ENCODE results near the gene PRDX3.

PRDX3 gene

DNA sequence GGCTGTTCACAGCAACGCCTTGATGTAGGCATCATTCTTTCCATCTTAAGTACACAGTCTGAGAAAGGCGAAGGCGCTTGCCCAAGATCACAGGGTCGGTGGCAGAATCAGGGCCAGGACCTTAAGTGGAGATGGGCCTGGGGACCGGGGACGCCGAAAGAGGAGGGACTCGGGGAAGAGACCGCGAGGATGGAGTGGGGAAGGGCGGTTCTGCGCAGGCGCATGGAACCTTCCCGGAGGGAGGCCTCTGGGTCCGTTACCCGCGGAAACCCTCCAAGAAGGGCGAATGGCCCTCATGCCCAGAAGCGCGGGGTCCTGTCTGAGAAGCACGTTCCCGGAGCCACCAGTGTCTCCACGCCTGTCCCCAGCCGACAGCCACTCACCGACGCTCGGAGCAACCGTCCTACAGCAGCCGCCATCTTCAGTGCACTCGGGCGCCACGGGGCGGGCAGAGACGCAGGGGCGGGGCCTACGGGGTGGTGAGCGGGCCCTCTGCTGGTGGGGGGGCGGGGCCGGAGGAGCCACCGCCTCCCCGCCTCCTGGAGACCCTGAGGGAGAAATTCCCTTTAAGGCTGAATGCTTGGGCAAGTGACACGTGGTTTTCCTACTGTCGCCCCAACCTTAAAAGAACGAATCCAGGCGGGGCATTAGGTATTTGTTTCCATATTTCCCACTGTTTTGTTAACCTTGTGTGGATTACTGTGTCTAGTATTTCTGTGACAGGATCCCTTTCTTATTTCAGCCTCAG, at the start of gene PRDX3:
PRDX3 (minus strand) TSS at position 441 of the 748 bp plus-strand sequence; CDS start at position 419, 22 bp downstream.
- H3K27ac ChIP-seq: peak within 1 kb of the TSS; percentile 72
- DNase-seq (ENCODE audit: low read depth, low spot score): peak; percentile 6

DNA sequence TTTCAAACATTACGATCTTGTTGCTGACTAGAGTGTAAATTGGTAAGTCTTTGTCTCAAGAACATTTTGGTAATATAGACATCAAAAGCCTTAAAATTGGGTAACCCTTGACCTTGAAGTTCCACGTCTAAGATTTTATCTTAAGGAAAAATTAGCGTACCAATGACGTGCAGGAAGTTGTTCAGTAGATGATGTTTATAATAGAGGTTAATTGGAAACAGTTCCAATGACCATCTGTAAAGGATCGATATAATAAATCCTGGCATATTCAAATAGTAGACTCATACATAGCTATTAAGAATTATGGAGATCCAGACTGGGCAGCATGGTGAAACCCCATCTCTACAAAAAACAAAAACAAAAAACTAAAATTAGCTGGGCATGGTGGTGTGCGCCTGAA, 49.2 kb upstream of the PRDX3 start:
- H3K27ac ChIP-seq: no peak overlapping the region
- no peak for DNase-seq (ENCODE audit: low read depth, low spot score)

DNA sequence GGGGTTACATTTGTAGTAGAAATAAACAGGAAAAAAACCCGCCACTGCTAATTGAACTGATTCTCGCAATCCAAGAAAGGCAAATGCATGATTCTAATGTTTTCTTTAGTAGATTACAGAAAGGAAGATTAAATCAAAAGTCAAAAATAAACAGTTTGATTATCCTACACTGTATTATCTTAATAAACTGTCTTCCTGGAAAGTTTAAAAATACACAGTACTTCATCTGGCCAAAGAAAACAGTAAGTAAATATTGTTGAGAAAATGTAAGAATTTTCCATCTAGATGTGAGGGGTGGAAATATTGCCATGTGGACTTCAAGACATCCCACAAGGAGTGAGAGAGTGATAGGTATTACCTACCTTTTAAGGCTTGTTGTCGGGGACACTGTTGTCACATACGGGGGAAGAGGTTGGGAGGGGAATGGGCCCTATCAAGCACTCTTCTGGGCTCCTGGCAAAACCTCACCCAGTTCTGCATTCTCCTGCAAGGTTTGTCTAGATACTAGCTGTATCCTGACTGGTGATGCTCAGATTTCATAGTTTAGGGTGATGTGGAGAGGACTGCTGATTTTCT, 46.6 kb upstream of the PRDX3 start:
- no peak for DNase-seq (ENCODE audit: low read depth, low spot score)
- no peak overlapping the region for H3K27ac ChIP-seq

DNA sequence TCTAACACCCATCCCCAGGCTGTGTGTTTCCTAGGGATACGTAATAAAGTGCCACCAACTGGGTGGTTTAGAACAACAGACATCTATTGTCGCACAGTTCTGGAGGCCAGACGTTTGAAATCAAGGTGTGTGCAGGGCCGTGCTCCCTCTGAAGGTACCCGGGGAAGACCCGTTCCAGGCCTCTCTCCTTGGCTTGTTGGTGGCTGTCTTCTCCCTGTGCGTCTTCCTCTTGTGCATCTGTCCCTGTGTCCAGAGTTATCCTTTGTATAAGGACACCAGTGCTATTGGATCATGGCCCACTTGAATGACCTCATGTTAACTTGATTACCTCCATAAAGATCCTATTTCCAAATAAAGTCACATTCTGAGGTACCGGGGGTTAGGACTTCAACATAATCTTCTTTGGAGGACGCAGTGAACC, 44.4 kb upstream of the PRDX3 start:
- DNase-seq (ENCODE audit: low read depth, low spot score): no peak

DNA sequence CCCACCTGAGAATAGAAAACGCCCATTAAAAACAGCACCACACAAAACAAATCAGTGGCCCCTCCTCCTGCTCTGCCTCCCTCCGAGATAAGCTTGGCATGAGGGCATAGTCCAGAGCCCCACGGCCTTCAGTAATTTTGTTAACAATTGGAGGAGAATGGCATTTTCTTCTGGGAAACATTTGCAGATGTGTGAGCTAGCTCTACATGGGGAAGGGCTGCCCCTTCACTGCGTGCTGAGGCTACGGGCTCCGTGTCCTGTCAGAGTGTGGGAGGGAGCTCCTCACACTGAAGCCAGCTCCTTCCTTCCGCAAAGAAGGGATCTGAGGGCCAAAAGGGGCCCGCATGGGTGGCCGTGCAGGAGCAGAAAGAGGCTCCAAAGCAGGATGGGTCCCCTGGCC, 43.9 kb upstream of the PRDX3 start:
- DNase-seq (ENCODE audit: low read depth, low spot score): no peak
- H3K27ac ChIP-seq: no peak overlapping the region

More for the DNA sequence above, 44.4 kb upstream of the PRDX3 start:
- H3K27ac ChIP-seq: no peak overlapping the region

DNA sequence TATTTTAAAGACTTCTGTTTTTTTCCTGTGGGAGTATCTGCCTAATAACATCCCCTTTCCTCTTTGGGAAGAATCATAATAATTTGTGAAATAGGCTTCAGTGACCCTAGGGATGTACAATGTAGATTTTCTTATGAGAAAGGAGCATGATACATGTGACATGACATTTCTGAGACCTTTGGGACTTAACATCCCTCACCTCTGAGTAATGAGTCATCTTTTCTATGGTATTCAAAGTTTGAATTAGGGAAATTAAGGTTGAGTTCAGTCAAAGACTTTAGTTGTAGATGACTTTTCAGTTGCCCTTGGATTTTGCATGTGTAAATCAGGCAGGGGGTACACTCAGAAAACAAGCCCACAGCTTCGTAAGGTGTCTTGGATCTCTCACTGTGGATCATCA, 43.1 kb upstream of the PRDX3 start:
- H3K27ac ChIP-seq: no peak overlapping the region
- DNase-seq (ENCODE audit: low read depth, low spot score): no peak

DNA sequence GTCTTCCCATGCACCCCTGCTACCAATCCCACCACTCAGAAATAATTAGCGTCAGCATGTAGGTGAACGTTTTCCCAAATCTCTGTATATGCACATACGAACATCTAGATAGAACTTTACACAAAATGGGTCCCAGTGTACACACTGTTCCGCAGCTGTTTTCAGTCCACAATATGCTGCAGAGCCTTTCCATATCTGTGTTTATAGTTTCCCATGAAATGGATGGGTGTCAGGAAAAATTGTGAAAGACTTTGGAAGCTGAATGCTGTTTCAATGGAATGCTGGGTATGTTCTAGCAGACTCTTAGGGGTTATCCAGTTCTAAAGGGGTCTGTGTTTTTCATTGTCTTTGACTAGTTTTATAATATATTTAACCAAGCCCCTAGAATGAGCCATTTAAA, 42.6 kb upstream of the PRDX3 start:
- no peak for DNase-seq (ENCODE audit: low read depth, low spot score)

DNA sequence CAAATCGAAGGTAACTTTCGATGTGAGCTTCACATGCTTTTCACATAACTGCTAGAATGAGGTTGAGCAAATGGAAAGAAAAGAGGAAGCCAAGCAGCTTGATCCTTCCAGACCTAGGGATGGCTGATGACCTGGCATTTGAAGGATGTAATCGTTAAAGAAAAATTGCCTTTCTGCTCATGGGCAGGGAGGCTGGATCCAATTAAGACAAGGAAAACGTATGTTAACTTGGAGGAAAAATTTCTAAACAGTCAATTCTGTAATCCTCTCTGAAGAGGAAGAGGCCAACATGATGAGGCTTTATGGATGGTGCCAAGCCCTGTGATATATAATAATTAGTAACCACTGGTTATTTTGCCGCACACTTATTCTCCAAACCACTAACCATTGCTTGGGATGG, 41.3 kb upstream of the PRDX3 start:
- no peak for DNase-seq (ENCODE audit: low read depth, low spot score)

More for the DNA sequence above, 42.6 kb upstream of the PRDX3 start:
- H3K27ac ChIP-seq: no peak overlapping the region

DNA sequence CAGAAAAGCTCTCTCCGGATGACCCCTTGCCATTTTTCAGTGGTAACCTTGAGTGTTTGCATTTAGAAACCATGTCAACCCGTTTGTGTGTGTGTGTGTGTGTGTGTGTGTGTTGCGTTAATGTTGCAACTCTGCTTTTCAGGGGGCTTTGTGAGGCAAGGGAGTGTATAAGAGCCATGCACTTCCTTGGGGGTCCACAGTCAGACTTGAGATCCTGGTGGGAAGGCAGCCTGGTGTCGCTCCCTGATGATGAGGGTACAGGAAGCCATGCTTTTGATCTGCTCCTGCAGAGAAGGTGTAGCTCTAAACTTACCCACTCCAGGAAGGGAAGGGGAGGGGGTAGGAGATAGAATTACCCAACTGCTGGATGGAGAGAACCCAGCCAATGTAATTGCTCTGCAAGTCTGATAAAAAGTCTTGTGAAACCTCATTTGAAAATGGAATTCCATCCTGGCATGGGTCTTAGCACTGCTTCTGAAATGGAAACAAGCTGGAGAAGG, 39.4 kb upstream of the PRDX3 start:
- H3K27ac ChIP-seq: no peak overlapping the region
- no peak for DNase-seq (ENCODE audit: low read depth, low spot score)

More for the DNA sequence above, 41.3 kb upstream of the PRDX3 start:
- no peak overlapping the region for H3K27ac ChIP-seq

DNA sequence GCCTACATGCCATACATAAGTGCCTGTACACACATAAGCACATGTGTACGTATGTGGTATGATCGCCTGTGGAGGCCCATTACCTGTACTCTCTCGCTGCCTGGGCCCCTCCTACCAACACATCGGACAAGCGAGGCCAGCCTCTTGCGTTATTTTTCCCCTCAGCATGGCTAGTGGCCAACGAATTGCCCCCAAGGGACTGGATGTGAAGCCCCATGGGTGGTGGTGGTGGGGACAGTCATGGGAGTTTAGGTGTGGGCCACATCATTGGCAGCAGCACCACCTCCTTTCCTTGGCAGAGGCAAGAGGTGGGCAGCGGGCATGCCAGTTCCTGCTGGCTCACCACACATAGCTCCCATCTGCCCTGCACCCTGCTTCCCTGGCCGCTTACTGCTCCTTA, 38.8 kb upstream of the PRDX3 start:
- H3K27ac ChIP-seq: no peak overlapping the region
- DNase-seq (ENCODE audit: low read depth, low spot score): no peak

DNA sequence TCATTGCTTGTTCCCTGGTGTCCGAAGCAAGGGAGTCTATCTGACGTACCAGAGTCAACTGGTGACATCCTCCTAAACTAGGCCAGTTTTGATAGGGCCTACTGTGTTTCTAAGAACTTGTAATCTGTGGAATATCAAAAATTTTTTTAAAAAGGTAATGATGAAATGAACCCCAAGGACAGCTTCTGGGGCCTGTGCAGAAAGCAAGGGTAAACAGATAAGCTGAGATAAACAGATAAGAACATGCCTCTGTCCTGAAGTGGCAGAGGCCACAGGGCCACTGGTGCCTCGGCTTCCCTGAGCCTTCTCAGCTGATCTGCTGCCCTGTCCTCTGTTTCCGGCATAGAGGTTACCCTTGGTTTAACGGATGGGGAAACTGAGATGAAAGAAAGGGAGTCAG, 37.5 kb upstream of the PRDX3 start:
- no peak overlapping the region for H3K27ac ChIP-seq
- no peak for DNase-seq (ENCODE audit: low read depth, low spot score)

DNA sequence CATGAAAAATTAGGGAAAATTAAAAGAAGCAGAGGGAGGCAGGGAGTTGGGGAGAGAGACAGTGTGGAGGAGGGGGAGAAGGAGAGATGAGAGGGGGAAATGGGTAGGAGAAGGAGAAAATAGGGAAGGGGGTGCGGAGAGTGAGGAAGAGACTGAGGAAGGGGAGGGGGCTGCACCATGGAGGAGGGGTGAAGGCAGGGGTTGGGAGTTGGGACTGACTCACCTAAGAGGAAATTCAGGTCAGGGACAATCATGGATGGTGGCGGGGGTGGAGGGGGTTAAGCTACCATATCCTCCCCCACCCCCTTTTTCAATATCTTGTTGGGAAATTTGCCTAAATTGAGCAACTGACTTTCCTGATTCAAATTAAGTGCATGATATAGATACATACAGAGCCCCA, 36.8 kb upstream of the PRDX3 start:
- H3K27ac ChIP-seq: no peak overlapping the region
- no peak for DNase-seq (ENCODE audit: low read depth, low spot score)

DNA sequence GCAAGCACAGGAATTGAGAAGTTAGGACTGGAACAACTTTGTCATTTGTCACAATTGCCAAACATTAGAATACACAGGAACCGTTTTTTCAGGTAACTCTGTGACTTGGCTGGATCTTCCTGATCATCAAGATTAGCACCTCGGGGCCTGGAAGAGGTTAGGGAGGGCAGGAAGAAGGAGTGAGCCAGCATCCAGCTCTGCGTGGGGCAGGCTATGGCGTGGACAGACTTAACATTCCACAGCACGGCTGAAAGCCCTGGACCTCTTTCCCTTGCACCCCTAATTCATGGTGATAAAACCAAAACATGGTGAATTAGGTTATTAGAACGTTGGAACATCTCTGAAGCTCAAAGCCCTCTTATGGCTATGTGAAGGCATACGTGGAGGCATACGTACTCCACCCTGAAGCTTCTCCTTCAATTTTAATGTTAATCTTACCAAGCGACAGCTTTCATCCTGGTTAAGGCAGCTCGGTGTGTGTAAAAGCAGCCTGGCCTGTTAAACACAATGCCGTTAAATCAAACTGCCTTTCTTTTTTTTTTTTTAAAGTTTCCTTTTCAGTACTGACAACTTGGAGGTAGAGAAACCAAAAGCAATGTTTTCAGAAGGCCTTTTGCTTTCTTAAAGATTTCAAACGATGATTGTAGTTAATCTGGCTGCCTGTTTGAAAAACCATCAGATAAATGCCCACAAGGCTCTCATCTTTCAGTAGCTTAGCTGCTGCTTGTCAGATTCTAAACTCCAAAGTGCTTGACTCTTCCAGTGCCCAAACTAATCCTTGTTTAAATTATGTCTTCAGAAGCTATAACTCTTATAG, 33.2 kb upstream of the PRDX3 start:
- no peak for DNase-seq (ENCODE audit: low read depth, low spot score)
- H3K27ac ChIP-seq: no peak overlapping the region

DNA sequence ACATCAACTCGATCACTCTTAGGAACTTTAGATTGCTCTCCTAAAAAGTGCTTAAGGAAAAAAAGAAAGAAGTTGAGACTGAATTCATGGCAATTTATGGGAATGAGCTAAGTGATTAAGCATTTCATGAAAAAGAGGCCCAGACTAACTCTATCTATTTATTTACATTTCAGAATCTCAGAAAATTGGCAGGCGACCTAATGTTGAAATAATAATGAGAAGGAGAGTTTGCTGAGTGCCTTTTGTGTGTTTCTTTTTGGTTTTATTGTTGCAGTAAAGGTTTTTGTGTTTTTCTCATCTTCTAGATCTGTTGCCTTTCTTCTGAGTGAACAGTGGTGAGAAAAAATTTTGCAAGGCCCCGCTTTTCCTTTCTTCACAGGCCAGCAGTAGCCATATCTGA, 32.6 kb upstream of the PRDX3 start:
- no peak for DNase-seq (ENCODE audit: low read depth, low spot score)
- H3K27ac ChIP-seq: no peak overlapping the region

DNA sequence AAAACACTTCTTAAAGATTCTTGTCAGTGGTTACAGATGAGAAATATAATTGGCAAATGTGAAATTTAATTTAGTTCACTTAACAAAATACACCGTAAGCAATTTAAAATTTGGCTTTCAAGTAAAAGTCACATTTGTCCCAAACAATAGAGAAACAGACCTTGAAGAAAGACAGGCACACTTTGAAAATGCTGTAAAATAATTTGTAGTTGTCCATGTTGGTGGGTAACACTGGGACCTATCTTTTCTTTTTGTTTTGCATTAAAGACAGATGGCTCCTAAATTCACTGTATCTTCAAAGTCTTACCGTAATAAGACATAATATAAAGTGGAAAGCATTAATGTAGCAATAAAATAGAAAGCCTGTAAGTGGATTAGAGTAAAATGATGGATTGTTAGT, 32.0 kb upstream of the PRDX3 start:
- H3K27ac ChIP-seq: no peak overlapping the region
- no peak for DNase-seq (ENCODE audit: low read depth, low spot score)

DNA sequence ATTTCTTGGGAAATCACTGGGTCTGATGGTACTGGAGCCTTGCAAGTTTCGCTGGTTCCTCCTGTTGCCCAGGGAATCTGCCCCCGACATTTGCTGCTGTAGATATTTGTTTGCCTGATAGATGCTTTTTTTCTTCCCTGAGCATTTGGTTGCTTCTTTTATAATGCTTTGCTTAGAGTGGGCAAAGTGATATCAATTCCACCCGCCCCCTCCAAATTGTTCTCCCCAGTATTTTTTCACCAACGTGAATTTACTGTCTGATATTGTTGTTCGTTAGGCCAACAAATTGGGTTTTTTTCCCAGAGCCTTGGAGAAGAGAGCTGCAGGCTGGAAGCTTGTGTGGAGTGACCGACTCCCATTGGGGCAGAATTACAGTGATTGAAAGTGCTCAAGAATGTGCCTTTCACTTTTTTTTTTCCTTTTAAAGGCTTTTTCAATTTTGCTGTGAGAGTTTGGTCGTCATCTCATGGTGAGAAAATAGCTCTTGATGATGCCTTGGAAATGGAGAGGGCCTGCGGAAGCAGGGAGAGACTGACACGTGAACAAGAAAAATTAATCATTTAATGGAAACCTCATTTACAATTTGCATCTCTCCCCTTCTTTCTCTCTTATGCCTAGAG, 31.2 kb upstream of the PRDX3 start:
- H3K27ac ChIP-seq: peak overlapping the region; percentile 82
- no peak for DNase-seq (ENCODE audit: low read depth, low spot score)

DNA sequence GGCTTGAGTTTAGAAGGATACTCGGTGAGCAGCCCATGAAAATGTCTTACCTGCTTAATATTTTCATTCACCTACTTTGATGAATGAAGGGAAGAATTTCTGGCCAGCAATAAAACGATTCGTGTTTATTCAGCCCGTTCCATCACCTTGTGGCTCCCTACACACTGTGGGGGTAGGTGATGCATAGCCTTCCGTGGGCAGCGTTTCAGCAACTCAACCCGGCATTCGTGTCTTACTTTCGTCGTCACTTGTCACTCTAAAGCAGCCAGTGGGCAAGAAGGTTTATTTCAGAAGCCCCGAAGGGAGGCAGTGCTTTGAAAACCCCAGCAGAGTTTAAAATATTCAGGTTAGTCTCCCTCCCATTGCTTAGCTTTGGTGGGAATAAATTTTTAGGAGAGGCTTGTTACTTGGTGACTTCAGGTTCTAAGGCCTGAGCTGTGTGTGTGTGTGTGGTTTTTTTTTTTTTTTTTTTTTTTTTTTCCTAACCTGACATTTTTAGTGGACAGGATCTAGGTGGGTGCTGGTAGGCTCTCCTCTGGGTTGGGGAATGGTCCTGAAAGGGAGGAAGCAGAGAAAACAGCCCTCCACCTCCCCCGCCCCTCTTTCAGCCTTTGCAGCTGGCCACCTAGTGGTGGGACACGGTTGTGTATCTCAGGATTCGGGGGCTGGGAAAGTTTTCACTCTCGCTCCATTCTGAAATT, 30.6 kb upstream of the PRDX3 start:
- no peak for DNase-seq (ENCODE audit: low read depth, low spot score)
- H3K27ac ChIP-seq: peak overlapping the region; percentile 82

DNA sequence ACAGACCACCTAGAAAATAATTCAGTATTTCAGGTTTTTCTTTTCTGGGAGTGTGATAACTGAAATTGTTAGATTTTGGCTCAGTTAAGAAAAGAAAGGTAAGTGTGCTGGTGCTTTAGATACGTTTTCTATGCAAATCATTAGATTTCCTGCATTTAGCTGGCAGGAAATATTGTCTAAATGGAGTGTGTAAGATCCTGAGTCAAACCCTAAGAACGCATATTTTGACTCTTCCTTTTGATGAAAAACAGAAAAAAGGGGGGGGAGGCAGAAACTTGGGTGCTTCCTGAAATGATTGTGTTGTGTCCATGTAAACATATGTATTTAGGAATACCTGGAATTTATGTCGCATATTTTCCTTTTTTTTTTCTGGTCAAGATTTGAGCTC, 29.9 kb upstream of the PRDX3 start:
- DNase-seq (ENCODE audit: low read depth, low spot score): no peak
- peak overlapping the region; percentile 82 for H3K27ac ChIP-seq

DNA sequence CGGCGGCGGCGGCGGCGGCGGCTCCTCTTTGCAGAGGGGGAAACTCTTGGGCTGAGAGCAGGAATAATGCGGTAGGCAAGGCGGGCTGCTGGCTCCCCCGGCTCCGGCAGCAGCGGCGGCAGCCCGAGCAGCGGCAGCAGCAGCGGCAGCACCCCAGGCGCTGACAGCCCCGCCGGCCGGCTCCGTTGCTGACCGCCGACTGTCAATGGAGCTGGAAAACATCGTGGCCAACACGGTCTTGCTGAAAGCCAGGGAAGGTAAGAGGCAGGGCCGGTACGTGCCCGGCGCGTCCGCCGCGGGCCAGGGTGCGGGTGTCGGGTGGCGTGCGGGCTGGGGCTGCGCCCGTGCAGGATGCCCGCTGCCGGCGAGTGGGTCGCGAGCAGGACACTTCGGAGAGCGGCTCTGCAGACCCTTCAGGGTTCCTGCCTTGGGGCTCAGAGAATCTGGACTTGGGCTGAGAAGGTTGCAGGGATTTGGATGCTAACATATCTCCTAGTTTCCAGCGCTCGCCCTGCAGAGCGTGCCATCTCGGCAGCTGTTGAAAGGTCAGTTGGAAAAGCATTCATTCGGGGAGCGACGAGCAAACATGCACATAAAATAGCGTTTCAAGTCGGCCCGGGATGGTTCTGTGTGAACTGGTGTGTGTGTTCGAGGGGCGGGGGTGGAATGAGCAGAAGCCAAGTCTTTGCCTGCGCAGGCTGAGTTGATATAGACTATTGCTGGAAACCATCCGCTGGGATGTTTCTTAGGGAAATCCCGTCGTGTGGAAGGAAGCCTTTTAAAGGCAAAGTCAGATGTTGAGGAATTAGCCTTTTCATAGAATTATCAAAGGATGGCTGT, 29.3 kb upstream of the PRDX3 start:
- H3K27ac ChIP-seq: peak overlapping the region; percentile 82
- DNase-seq (ENCODE audit: low read depth, low spot score): no peak

Data from epithelial cell of prostate (primary cell).